Small intestine (tissue), 7 donors: ENCODE data around the gene NEURL1B. TPM values are rescaled to one million over a fixed set of nuclear protein-coding genes. Genes with fewer than 3 reads are reported as not detected.
"Not testable (repeated sequence)": the region's sequence is repeated elsewhere in the genome, so short reads cannot be mapped to it uniquely, and the experiment has no call there.

Source experiments
- DNase-seq, 2 donors: peaks; one replicate each; pipeline versions ENCODE4 v3.0.0 to v3.0.0-alpha.2; 2013
- FAIRE-seq: peaks from 2 replicates; lab custom pipeline; 2012; peaks lifted over from hg19 to GRCh38; lab: Jason Lieb, UNC
- H3K27ac ChIP-seq, 3 donors: one replicate each; pipeline ENCODE4 v1.5.1; 2013; ENCODE audit warnings: low read length in 2 of 3, mild to moderate bottlenecking in 2 of 3, control low read depth in 1 of 3, inconsistent platforms in 1 of 3, low read depth in 1 of 3, moderate library complexity in 1 of 3
- H3K27me3 ChIP-seq, 3 donors: one replicate each; pipeline ENCODE4 v1.6.1; 2013; ENCODE audit warnings: low read length in 3 of 3, inconsistent platforms in 1 of 3; ENCODE audit not compliant: control insufficient read depth in 3 of 3, insufficient read depth in 3 of 3
- H3K36me3 ChIP-seq, 3 donors: one replicate each; pipeline ENCODE4 v1.6.1; 2013; ENCODE audit warnings: low read length in 3 of 3, inconsistent platforms in 1 of 3, low read depth in 1 of 3, mild to moderate bottlenecking in 1 of 3, moderate library complexity in 1 of 3; ENCODE audit not compliant: control insufficient read depth in 3 of 3, insufficient read depth in 2 of 3
- H3K4me1 ChIP-seq, 3 donors: one replicate each; pipeline ENCODE4 v1.6.1; 2013; ENCODE audit warnings: low read length in 2 of 3, inconsistent platforms in 1 of 3, low read depth in 1 of 3, mild to moderate bottlenecking in 1 of 3, moderate library complexity in 1 of 3; ENCODE audit not compliant: control insufficient read depth in 3 of 3, insufficient read depth in 2 of 3
- H3K4me3 ChIP-seq, 3 donors: one replicate each; pipeline ENCODE4 v1.5.1; 2013; ENCODE audit warnings: low read length in 3 of 3, control low read depth in 1 of 3, inconsistent platforms in 1 of 3, low read depth in 1 of 3, mild to moderate bottlenecking in 1 of 3, moderate library complexity in 1 of 3
- H3K9me3 ChIP-seq, 2 donors: one replicate each; pipeline ENCODE4 v1.6.1; 2013; ENCODE audit warnings: low read depth in 1 of 2, low read length in 1 of 2; ENCODE audit not compliant: control insufficient read depth in 2 of 2, insufficient read depth in 1 of 2
- WGBS, 3 donors: extraction: QIAGEN DNeasy Blood & Tissue Kit; methylation state at CpG; one replicate each; pipeline ENCODE4 v1.1.7; 2013; 5-methylcytosine and 5-hydroxymethylcytosine counted together
- polyA plus RNA-seq, 4 donors: library from polyadenylated mRNA; stranded (reverse) in 3 of 4; unstranded in 1 of 4; fragments of 200-250 nt in 3 of 4; fragments of 120-200 nt in 1 of 4; gene quantifications; one replicate each; pipeline versions ENCODE4 v1.2.1 to v1.2.3, GENCODE V29; 2013
- donor health status: healthy with polysubstance abuse.
- donor health status: control.
- donor health status: control.
- donor health status: Bipolar disorder and iron deficiency.
- donor health status: healthy.

The NEURL1B gene
- polyA plus RNA-seq, 4 donors, result 2.7 to 21.0 (median 10.9) TPM

GRCh38 chr5:172707285-172708182 lies 66.5 kb downstream of the NEURL1B start:
- Histone ChIP-seq H3K4me3 (no peak overlapping the region), H3K9me3 (peaks cover 0 to 3% of the 10 kb centered on the region in 2 donors), H3K4me1 (no peaks in the 10 kb centered on the region), H3K27ac (no peak overlapping the region), H3K36me3 (no peaks in the 10 kb centered on the region), H3K27me3 (peaks cover 0 to 10% (median 3%) of the 10 kb centered on the region in 3 donors)
- DNase-seq, result peak; percentile 31 to 58
- FAIRE-seq, result no peak
- WGBS, 3 donors, result 48 to 50% (median 49%) methylated on average over 17 to 18 of the region's 18 CpGs

DNA sequence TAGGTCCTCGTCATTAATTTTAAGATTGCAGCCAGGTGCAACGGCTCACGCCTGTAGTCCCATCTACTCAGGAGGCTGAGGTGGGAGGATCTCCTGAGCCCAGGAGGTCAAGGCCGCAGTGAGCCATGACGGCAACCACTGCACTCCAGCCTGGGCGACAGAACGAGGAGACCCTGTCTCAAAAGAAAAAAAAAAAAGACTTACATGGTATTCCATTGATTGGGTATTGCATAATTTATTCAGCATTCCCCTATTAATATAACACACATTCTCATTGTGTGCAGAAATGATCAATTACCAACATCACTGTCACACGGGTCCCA lies 67.1 kb downstream of the NEURL1B start:
- 43 to 71% (median 57%) methylated on average over 8 of the region's 8 CpGs for WGBS, 3 donors
- no peak for FAIRE-seq
- Histone ChIP-seq H3K9me3 (peaks cover 0 to 3% of the 10 kb centered on the region in 2 donors), H3K4me3 (no peak overlapping the region), H3K36me3 (no peaks in the 10 kb centered on the region), H3K27me3 (peaks cover 0 to 10% (median under 1%) of the 10 kb centered on the region in 3 donors), H3K27ac (no peak overlapping the region), H3K4me1 (peaks cover 0 to 2% (median 0%) of the 10 kb centered on the region in 3 donors)
- no peak for DNase-seq

DNA sequence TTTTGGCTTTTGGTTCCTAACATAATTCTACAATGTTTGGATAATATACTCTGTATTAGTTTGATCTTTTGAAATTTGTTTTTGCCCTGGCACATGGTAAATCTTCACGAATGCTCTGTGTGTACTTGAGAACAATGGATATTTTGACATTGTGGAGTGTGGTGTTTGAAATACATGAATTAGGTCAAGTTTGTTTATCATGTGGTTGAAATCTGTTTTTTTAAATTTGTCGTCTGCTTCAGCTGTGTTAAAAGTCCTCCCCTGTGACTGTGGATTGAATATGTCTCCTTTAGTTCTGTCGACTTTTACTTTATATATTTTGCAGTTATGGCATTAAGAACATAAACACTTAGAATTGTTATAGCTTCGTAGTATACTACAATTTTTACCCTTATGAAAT lies 69.6 kb downstream of the NEURL1B start:
- Histone ChIP-seq H3K4me1 (peaks cover 0 to 12% (median 0%) of the 10 kb centered on the region in 3 donors), H3K27ac (no peak overlapping the region), H3K4me3 (no peak overlapping the region), H3K27me3 (peaks cover 0 to 10% (median 0%) of the 10 kb centered on the region in 3 donors), H3K9me3 (peaks cover 0 to 2% of the 10 kb centered on the region in 2 donors), H3K36me3 (no peaks in the 10 kb centered on the region)
- FAIRE-seq (no peak), DNase-seq (no peak)
- 50 to 60% (median 52%) methylated on average over 4 of the region's 4 CpGs for whole genome bisulfite sequencing, 3 donors

DNA sequence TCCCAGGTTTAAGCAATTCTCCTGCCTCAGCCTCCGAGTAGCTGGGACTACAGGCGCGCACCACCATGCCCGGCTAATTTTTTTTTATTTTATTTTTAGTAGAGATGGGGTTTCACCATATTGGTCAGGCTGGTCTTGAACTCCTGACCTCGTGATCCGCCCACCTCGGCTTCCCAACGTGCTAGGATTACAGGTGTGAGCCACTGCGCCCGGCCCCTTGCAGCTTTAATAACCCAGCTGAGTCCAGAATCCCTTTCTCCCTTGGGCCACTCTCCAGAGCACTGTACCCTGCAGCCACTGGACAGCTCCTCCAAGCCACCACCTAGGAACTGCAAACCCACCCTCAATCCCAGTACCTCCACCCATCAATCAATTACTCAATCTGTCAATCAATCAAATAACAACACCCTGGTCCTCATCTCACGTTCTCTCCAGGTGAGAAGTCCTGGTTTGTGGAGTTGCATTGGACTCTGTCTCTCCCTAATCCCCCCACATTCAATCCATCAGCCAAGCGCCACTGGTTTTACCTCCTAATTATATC lies 70.3 kb downstream of the NEURL1B start:
- H3K9me3 ChIP-seq, H3K27ac ChIP-seq, H3K4me3 ChIP-seq, DNase-seq, H3K36me3 ChIP-seq, FAIRE-seq: not testable (repeated sequence)
- peaks cover 0 to 10% (median 0%) of the 10 kb centered on the region in 3 donors for H3K27me3 ChIP-seq
- peaks cover 0 to 12% (median 0%) of the 10 kb centered on the region in 3 donors for H3K4me1 ChIP-seq
- 51 to 73% (median 61%) methylated on average over 12 of the region's 12 CpGs for WGBS, 3 donors

- no peaks in the 10 kb centered on the region for H3K9me3 ChIP-seq
- H3K27me3 ChIP-seq, result peaks cover 0 to 11% (median 0%) of the 10 kb centered on the region in 3 donors
- H3K36me3 ChIP-seq, result no peaks in the 10 kb centered on the region
- H3K4me3 ChIP-seq, result no peak overlapping the region
- no peak for DNase-seq
- peaks cover 0 to 12% (median 0%) of the 10 kb centered on the region in 3 donors for H3K4me1 ChIP-seq
- no peak overlapping the region for H3K27ac ChIP-seq
- FAIRE-seq, result no peak
- WGBS, 3 donors, result 52 to 63% (median 57%) methylated on average over 8 of the region's 8 CpGs
Observed at GRCh38 chr5:172712610-172713009, 71.5 kb downstream of the NEURL1B start.

DNA sequence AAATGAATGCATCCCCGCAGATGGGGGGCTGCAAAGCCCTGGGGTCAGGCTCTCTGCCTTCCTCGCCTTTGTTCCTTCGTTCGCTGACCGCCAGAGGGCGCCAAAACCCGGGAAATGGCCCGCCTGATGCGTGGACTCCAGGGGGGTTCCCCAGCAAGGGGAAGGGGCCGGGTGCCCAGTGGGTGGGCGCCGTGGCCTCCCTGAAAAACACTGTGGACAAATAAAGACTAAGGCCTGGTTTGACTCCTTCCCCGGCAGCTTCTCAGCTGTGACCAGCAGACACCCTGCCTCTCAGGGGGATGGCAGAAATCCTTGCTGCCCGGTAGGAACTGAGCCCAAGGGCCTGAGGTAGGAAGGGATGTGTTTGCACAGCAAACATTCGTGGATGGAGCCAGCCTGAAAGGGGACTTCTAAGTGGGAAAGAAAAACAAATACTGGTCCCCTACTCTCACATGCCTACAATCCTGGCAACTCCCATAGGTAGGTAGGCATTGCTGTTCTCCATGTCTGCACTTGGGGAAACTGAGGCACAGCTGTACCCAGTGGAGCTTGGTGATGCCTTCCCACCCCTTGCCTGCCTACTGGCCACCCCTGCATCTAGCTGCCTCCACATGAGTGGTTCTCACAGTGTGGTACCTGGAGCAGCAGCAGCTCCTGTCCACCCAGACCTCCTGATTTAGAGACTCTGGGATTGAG lies 72.2 kb downstream of the NEURL1B start:
- FAIRE-seq (no peak), DNase-seq (peak in 1 of 2 donors; percentile 60)
- Histone ChIP-seq H3K36me3 (no peaks in the 10 kb centered on the region), H3K4me3 (no peak overlapping the region), H3K27me3 (peaks cover 0 to 12% (median 0%) of the 10 kb centered on the region in 3 donors), H3K9me3 (no peaks in the 10 kb centered on the region), H3K27ac (no peak overlapping the region), H3K4me1 (peaks cover 0 to 12% (median 0%) of the 10 kb centered on the region in 3 donors)
- WGBS, 3 donors, result 1 to 3% (median 2%) methylated on average over 15 of the region's 15 CpGs

- no peak for FAIRE-seq
- Histone ChIP-seq H3K36me3 (no peaks in the 10 kb centered on the region), H3K4me1 (peaks cover 0 to 12% (median 0%) of the 10 kb centered on the region in 3 donors), H3K27me3 (peaks cover 0 to 13% (median 0%) of the 10 kb centered on the region in 3 donors), H3K4me3 (no peak overlapping the region), H3K27ac (no peak overlapping the region), H3K9me3 (no peaks in the 10 kb centered on the region)
- no peak for DNase-seq
- WGBS, 3 donors, result 44 to 60% (median 48%) methylated on average over 9 of the region's 9 CpGs
Observed at GRCh38 chr5:172713809-172714490, 72.9 kb downstream of the NEURL1B start.
